GM21390 (cell line): ENCODE data around the gene ARHGAP12.

Source experiments
- ATAC-seq: cut with Tn5 transposase; IDR thresholded peaks from one replicate; pipeline ENCODE4 v1.9.1; 2021; ENCODE audit not compliant: unreplicated experiment

ARHGAP12 gene

DNA sequence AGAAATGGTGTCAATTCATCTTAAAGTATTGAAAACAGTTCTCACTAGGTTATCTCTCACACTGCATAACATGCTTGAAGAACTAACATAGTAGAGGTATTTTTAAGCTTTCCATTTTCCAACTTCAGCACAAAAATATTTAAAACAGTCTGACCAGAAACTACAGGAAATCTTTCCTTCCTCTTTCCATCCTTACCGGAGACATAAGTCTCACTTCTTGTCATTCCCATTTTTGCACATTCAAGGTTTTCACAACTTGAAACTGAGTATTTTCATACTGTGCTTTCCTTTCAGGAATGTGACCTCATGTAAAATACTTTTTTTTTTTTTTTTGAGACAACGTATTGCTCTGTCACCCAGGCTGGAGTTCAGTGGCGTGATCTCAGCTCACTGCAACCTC, 45.2 kb downstream of the ARHGAP12 start:
- no peak for ATAC-seq

DNA sequence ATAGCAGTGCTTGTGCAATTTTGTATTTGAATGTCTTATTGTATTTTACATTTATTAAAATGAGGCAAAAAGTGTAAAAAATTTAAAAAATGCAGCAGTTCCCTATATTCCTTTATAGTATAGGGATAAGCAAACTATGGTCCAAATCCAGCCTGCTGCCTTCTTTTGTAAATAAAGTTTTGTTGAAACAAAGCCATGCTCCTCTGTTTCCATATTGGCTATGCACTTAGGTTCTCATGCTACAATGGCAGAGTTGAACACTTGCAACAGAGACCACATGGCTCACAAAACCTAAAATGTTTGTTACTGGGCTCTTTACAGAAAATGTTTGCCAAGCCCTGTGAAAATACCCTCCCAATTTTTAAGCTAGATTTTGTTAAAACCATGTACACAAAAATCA, 50.1 kb downstream of the ARHGAP12 start:
- no peak for ATAC-seq

DNA sequence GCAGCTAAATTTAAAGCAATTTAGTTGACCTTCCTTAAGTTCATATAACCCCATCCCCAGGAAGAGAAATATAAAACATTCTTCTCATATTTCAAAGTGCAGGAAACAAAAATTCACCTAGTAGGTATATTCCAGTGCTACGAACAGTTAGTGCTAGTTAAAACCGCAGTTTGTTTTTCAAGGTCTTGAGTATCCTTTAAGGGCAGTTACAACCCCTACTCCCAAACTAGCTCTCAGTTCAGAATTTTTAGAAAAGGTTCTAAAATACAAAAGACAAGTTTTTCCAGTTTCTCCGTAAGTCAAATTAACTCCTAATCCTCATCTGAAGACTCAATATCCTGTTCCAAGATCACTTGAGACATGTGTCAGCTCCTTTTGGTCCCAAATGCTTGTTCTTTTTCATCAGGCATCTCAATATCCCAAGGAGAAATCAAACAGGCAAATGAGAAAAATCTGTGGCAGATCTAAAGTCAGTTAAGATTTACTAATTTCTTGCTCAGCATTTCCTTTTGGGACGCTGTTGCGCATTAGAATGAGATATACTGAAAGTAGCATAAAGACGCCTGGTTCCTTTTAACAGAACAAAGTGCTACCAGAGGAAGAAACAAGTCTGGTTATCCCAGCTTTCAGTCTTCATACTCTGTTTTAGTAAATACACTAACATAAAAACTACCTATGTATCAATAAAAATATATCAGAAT, 51.8 kb downstream of the ARHGAP12 start:
- peak; percentile 45 for ATAC-seq

DNA sequence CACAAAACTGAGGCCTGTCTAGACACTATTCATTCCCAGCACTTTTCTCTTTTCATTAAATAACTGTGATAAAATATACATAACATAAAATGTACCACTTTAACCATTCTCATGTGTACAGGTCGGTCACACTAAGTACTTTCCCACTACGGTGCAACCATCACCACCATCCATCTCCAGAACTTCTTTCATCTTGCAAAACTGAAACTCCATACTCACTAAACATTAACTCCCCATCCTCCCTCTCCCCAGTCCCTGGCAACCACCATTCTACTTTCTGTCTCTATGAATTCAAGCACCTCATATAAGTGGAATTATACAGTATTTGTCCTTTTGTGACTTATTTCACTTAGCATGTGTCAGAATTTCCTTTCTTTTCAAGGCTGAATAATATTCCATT, 53.0 kb downstream of the ARHGAP12 start:
- ATAC-seq, result peak; percentile 70

DNA sequence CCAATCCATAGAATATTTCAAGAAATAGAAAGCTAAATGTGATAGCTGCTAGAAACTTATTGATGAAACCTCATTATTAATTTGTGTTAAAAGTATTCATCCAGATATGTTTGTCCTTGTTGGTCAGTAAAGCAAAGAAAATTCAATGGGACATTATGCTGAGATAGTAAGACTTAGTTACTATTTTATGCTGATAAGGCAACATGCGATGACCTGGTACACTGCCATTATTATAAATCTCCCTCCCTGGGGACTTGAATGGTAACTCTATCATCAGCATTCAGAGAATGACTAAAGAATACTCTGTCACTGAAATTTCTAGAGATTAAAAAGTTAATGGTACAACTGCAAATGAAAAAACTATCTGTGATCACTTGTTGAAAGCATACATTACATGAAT, 54.9 kb downstream of the ARHGAP12 start:
- no peak for ATAC-seq

DNA sequence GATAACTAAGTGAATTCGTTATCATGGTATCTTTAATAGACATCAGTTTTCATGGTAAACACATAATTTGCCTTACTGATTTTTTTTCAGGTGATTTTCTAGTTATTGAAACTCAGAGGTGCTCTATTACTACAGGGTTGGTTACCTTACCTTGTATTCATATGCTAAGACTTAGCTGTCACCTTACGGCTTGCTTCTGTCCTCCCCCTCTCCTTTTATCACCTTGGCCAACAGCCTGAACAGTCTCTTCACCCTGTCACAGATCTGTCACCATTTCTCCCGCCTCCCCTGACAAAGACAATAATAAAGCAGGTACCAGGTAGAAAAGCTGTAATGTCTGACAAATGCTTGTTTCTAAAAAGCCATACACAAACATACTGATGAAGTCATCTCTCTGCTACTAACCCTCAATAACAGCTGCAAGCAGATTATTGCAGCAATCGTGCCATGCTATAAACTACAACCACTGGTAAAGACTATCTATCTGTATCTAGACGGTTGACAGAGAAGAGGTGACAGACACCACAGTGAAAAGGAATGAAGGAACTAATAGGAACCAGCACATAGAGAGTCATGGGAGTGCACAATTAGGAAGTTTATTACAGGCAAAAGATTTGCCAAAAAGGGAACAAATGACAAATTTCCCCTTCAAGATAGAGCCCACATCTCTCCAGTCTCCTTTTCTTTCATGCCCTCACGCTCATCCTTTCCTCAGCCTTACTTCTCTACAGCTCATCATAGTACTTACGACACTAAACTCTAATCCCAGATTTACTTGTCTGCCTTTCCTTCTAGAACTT, 57.2 kb downstream of the ARHGAP12 start:
- no peak for ATAC-seq

DNA sequence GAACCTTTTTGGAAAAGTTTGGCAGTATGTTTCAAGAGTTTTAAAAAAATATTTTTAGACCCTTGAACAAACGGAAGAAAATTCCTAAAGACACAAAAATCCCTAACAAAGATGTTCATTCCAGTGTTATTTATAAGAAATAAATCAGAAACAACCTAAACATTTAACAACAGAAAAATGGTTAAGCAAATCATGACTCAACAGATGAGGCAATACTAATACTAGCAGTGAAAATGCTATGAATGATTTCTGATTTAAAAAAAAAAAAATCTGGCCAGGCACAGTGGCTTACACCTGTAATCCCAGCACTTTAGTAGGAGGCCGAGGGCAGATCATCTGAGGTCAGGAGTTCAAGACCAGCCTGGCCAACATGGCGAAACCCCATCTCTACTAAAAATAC, 61.0 kb downstream of the ARHGAP12 start:
- no peak for ATAC-seq

DNA sequence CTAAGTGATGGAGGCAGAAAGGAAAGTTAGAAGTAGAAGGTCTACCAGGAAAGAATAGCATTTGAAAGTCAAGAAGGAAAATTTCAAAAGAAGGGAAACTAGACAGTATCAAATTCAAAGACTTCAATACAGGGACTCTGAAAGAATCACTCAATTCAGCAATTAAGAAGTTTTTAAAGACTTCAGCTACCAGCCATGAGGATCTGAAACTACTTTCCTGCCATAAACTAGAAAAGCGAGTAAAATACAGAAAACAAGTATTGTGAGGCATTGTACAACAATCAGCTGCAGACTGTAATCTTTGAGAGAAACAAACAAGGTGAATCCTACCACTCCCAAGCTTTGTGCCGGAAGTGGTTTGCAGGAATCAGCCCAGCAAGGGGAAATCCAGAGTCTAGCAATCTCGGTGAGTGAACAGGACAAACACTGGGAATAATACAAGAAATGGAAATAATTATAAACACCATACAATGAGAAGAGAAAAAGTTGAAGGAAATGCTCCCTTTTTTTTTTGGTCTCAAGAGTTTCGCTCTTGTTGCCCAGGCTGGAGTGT, 62.4 kb downstream of the ARHGAP12 start:
- ATAC-seq, result no peak

DNA sequence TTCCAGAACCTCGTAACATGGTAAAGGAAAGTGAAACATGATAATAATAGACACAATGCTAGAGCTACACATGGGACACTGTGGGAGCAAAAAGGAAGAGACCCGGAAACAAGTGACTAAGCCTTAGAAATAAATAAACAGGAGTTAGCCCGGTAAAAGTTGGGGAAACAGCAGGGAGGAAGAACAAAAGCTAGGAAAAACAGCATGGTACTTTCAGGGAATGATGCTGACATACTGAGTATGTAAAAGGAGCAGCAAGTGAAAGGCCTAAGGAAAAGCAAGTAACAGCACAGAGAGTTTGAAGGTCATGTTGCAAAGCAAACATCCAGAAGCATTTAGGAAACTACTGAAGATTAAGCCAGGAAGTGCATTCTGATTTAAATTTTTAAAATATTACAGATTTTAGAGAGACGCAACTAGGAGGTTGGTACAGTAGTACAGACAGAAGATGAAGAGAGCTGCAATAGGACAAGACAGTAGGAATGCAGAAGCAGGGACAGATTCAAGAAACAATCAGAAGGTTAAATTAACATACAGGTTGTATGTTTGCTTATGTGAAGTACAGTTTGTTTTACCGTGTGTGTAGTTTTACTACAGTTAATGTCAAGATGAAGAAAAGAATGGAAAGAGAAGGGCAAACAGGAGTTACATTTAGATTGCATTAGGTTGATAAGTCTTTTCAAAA, 63.7 kb downstream of the ARHGAP12 start:
- no peak for ATAC-seq

DNA sequence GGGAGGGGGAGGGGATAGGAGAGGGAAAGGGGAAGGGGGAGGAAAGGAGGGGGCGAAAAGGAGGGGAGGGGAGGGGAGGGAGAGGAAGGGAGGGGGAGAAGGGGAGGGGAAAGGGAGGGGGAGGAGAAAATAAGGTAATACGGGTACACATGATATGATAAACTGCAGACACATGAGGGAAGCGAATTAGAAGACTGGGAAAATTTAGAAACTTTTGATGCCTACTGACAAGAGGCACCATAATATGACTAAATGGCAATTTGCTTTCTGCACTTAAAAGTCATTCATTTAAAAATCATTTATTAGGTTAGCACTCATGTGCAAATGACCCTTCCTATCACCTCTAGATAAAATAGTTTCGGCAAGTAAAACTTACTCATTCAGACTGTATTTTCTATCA, 73.6 kb downstream of the ARHGAP12 start:
- no peak for ATAC-seq

DNA sequence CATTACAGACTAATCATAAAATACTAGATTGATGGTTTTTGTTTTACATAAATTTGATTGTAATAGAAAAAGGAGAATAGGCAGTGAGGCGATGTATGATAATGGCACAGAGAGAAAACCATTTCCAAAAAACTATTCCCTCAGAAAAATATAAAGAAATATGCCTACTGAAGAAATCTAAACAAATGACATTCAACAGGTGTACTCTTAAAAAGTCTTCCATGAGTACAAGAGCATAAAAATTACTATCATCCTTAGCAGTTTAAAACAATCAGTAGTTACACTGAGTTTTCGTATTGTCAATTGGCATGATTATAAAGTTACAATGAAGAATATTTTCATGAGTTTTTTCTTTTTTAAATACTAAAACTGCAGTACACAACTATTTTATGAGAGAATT, 75.0 kb downstream of the ARHGAP12 start:
- no peak for ATAC-seq

DNA sequence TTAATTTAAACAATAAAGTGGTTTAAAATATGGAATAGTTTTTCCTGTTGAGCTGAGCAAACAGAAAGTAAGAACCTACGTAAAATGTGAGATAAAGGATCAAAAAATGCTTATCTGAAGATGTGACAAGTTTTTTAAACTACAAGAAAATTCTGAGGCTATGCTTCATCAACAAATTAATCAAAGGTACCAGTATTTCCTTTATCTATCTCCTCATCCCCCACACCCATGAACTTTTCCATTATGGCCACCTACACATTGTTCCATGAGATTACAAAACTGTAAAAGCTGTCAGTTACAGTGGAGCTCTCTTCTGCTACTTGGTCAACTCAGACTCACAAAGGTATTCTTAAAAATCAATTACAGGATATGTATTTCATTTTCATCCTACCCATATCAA, 77.4 kb downstream of the ARHGAP12 start:
- ATAC-seq, result no peak

DNA sequence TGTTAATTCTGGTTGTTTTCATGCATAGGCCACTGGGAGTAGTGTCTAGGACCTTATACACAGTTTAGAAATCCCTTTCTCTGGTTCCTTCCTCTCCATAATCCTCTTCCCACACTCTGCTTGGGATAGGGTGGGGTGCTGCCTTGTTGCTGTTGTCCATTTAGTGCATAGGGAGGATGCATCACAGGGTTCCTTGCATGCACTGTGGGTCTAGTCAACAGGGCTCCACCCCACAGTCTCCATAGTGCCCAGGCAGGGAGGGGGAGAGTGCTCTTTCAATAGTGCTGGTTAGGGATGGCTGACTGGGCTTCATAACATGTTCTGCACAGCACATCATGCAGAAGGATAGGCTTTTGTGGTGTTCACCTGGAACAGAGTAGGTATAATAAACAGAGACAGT, 81.1 kb downstream of the ARHGAP12 start:
- ATAC-seq, result no peak

DNA sequence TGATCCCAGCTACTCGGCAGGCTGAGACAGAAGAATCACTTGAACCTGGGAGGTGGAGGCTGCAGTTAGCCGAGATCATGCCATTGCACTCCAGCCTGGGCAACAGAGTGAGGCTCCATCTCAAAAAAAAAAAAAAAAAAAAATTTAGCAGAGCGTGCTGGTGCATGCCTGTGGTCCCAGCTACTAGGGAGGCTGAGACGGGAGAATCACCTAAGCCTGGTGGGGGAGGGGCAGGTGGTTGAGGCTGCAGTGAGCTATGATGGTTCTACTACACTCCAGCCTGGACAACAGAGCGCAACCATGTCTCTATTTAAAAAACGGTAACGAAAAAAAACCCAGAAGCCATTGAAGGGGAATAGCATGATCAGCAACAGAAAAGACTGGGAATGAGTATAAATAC, 89.9 kb downstream of the ARHGAP12 start:
- ATAC-seq, result no peak

DNA sequence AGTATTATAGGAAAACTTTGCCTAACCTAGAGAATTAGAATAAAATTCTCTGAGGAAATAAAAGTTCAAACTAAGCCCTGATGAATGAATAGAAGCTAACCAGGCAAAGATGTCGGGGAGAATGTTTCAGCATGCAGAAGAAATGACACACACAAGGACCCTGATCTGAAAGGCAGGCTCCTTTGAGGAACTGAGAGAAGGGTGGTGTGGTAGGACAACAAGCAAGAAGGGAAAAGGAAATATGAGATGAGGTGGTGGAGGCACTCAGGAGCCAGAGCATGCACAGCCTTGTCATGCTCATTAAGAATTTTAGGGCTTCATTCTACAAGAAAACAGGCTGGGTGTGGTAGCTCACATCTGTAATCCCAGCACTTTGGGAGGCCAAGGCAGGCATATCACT, 90.6 kb downstream of the ARHGAP12 start:
- ATAC-seq, result no peak

DNA sequence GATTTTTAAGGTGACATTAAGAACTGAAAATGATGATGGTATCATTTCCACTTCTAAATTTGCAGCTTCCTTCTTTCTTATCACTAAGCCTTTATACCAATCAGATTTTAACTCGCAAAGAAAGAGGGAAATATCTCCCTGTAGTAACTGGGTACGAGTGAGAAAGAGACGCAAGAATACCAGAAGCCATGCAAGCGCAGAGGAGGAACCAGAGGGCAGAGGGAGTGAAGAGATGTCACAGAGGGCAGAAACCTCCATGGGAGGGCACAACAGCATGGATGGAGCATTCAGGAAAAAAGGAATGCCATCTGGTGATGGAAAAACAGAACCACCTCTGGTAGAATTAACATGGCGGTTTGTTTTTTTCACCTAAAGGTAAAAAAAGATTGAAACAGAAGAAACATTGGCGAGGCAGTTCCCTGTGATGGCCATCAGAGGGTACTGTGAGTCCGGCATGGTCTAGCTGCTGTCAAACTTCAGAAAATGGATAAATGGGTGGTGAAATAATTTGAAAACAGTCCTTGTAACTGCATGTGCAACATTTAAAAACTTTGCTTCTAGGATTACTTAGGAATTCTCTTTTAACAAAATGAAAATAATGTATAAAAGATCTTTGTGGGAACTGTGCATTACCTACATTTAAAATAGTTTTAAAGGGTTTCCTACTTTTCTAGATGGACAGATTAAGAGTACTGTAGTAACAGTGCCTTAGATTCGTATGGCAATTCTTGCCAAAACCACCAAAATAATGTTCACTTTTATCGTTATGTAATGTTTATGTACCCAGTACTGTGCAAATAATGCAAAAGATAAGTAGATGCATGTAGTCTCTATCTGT, 91.8 kb downstream of the ARHGAP12 start:
- ATAC-seq, result no peak

DNA sequence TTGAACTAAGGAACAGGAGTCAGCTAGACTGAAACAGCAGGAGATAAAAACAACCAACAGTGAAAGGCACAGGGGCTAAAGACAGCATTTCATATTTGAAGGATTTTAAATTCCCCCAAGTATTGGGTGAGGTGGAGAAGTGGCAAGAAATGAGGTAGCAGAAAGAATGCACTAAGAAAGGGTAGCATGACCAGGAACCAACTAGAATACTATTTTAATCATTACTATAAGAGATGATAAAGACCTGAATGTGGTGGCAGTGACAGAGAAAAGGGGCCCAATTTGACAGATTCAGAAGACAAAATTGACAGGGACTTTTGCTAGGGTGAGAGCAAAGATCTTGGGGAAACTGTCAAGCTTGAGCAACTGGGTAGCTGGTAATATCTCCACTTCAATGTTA, 94.9 kb downstream of the ARHGAP12 start:
- ATAC-seq, result no peak

DNA sequence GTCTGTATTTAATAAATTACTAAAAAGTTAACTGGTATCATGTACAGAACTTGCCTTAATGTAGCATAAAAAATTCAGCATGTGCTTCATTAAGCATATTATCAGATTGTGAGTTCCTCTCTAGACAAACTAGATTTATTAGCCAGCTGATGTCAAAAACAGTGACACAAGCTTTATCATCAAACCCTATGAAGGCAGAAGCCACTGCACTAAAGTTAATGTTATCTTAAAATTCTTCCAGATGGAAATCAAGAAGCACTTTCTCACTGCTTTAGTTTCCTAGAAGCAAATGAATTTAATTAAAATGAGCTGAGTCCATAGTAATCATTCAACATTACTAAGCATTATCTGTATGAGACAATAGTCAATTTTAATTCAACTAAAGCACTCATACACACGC, 96.4 kb downstream of the ARHGAP12 start:
- no peak for ATAC-seq

DNA sequence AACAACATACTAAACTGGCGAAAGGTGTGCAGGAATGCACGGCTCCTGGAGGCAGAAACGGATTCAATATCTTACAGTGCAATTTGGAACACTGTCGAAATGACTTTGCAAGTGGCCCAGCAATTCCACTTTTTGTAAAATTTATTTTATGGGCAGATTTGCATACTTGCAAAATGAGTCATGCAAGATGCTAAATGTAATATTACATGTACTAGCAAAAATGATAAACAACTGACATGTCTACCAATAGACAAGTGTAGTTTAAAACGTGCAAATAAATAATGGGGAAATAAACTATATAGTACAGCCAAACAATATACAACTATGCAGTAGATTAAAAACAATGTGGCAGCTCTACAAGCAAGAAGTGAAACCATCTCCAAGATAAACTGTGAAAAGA, 97.7 kb downstream of the ARHGAP12 start:
- ATAC-seq, result no peak

DNA sequence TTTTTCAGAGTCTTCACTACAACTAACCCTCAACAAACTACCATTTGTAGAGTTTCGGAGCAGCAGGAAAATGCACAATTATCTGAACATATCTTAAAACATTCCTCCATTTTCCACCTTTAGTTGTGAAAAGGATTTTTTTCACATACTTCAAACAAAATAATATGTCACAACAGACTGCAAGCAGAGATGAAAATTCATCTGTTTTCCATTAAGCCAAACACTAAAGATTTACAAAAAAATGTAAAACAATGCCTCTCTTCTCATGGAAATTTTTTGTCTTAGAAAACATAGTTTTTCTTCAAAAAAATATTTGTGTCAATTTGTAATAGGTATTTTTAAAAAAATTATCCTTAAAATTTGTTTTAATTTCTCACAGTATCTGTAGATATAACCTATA, 98.9 kb downstream of the ARHGAP12 start:
- ATAC-seq, result no peak

DNA sequence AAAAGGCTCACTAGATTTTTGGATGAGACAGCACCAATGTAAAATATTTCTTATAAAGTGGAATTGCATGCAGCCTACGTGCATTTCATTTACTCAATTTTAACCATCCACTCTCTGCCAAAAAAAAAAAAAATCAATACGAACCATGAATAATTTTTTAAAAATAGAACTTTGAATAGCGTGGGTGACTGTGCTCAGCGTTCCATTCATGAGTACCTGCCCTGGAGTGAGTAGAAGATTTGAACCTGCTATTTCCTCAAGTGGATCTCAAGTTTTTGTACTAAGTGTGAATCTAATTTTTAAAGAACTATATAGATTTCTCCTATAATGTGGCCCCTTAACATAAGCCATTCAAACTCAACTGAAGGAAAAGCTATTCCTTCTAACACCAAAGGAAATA, 105.3 kb downstream of the ARHGAP12 start:
- ATAC-seq, result no peak
